Glutamatergic neuron (in vitro differentiated cells): ENCODE data around the gene MTRR. TPM values are rescaled to one million over a fixed set of nuclear protein-coding genes. Genes with fewer than 3 reads are reported as not detected.

Source experiments
- DNase-seq: peaks from one replicate; pipeline ENCODE4 v3.0.0; 2022
- H3K27ac Mint-ChIP-seq: one replicate; pipeline ENCODE4 v1.8.0; 2020; ENCODE audit warnings: mild to moderate bottlenecking, mixed read lengths, inconsistent platforms; ENCODE audit not compliant: unreplicated experiment
- H3K27me3 Mint-ChIP-seq: one replicate; pipeline ENCODE4 v1.8.0; 2020; ENCODE audit warnings: mild to moderate bottlenecking, moderate library complexity, mixed read lengths, inconsistent platforms; ENCODE audit not compliant: unreplicated experiment
- H3K36me3 Mint-ChIP-seq: one replicate; pipeline ENCODE4 v1.8.0; 2020; ENCODE audit warnings: mild to moderate bottlenecking, mixed read lengths, inconsistent platforms; ENCODE audit not compliant: unreplicated experiment
- H3K4me1 Mint-ChIP-seq: one replicate; pipeline ENCODE4 v1.8.0; 2020; ENCODE audit warnings: mild to moderate bottlenecking, low read depth, mixed read lengths, inconsistent platforms; ENCODE audit not compliant: unreplicated experiment
- H3K4me3 Mint-ChIP-seq: one replicate; pipeline ENCODE4 v1.8.0; 2020; ENCODE audit warnings: mild to moderate bottlenecking, mixed read lengths, inconsistent platforms; ENCODE audit not compliant: unreplicated experiment
- H3K9me3 Mint-ChIP-seq: one replicate; pipeline ENCODE4 v1.8.0; 2020; ENCODE audit warnings: mild to moderate bottlenecking, moderate library complexity, mixed read lengths, inconsistent platforms; ENCODE audit not compliant: unreplicated experiment
- total RNA-seq: library from RNA; stranded (reverse); fragmentation: NEBNext Ultra II Directional; extraction: Animal tissue kit (Norgen Biotek cat#: 25700); gene quantifications from one replicate; pipeline ENCODE4 v1.2.1, GENCODE V29; 2021; ENCODE audit not compliant: unreplicated experiment
- TF ChIP-seq, protein P1 (sequence below): fragments of 200-600 bp; sonication (generic); IDR thresholded peaks from one replicate; pipeline ENCODE4 v1.5.0; 2021; ENCODE audit not compliant: partially characterized antibody, unreplicated experiment

The MTRR gene
- total RNA-seq, 1 donor from 2014 or later, result 37.9 TPM

- Mint-ChIP-seq H3K9me3 (no peaks in the 10 kb centered on the region), H3K4me1 (no peaks in the 10 kb centered on the region), H3K36me3 (no peaks in the 10 kb centered on the region), H3K27me3 (no peaks in the 10 kb centered on the region), H3K27ac (no peak overlapping the region), H3K4me3 (no peak overlapping the region)
- DNase-seq, result no peak
- TF ChIP-seq, protein P1, sequence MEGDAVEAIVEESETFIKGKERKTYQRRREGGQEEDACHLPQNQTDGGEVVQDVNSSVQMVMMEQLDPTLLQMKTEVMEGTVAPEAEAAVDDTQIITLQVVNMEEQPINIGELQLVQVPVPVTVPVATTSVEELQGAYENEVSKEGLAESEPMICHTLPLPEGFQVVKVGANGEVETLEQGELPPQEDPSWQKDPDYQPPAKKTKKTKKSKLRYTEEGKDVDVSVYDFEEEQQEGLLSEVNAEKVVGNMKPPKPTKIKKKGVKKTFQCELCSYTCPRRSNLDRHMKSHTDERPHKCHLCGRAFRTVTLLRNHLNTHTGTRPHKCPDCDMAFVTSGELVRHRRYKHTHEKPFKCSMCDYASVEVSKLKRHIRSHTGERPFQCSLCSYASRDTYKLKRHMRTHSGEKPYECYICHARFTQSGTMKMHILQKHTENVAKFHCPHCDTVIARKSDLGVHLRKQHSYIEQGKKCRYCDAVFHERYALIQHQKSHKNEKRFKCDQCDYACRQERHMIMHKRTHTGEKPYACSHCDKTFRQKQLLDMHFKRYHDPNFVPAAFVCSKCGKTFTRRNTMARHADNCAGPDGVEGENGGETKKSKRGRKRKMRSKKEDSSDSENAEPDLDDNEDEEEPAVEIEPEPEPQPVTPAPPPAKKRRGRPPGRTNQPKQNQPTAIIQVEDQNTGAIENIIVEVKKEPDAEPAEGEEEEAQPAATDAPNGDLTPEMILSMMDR, result no peak
Observed at GRCh38 chr5:7827610-7828009, 41.3 kb upstream of the MTRR start.

GRCh38 chr5:7828269-7828668, 40.7 kb upstream of the MTRR start:
- TF ChIP-seq, protein P1, result no peak
- H3K4me3 Mint-ChIP-seq, result no peak overlapping the region
- no peaks in the 10 kb centered on the region for H3K36me3 Mint-ChIP-seq
- DNase-seq, result no peak
- H3K27me3 Mint-ChIP-seq, result no peaks in the 10 kb centered on the region
- H3K27ac Mint-ChIP-seq, result no peak overlapping the region
- H3K9me3 Mint-ChIP-seq, result no peaks in the 10 kb centered on the region
- H3K4me1 Mint-ChIP-seq, result no peaks in the 10 kb centered on the region

GRCh38 chr5:7834982-7835381, 34.0 kb upstream of the MTRR start:
- no peaks in the 10 kb centered on the region for H3K4me1 Mint-ChIP-seq
- no peak for DNase-seq
- H3K27me3 Mint-ChIP-seq, result no peaks in the 10 kb centered on the region
- TF ChIP-seq, protein P1, result no peak
- H3K9me3 Mint-ChIP-seq, result no peaks in the 10 kb centered on the region
- H3K4me3 Mint-ChIP-seq, result no peak overlapping the region
- H3K27ac Mint-ChIP-seq, result no peak overlapping the region
- H3K36me3 Mint-ChIP-seq, result no peaks in the 10 kb centered on the region

- Mint-ChIP-seq H3K36me3 (peaks cover 5% of the 10 kb centered on the region), H3K27ac (no peak overlapping the region), H3K27me3 (no peaks in the 10 kb centered on the region), H3K4me3 (no peak overlapping the region), H3K4me1 (no peaks in the 10 kb centered on the region), H3K9me3 (no peaks in the 10 kb centered on the region)
- DNase-seq, result no peak
- TF ChIP-seq, protein P1, result no peak
Observed at GRCh38 chr5:7837403-7837802, 31.5 kb upstream of the MTRR start.

DNA sequence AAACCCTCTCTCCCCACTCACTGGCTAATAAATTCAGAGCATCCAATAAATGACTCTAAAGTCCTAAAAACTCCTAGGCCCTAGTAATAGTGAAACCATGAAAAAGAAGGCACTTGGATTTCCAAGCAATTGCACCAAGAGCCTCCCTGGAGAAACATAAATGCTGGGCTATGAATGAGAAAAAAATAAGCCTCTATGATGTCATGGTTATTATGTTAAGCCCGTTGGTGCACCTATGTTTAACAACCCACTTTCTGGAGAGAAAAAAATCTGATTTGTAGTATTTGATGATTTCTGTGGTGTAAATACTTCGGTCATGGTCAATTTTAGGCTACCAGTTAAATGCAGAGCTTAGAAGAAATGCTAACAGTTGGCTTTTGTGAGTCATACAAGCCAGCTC, 26.4 kb upstream of the MTRR start:
- Mint-ChIP-seq H3K9me3 (no peaks in the 10 kb centered on the region), H3K27me3 (no peaks in the 10 kb centered on the region), H3K27ac (no peak overlapping the region), H3K4me1 (no peaks in the 10 kb centered on the region), H3K4me3 (no peak overlapping the region), H3K36me3 (peaks cover 5% of the 10 kb centered on the region)
- TF ChIP-seq, protein P1, result no peak
- DNase-seq, result no peak
